Measurements from ENCODE around the gene PACS2. TPM values are rescaled to one million over a fixed set of nuclear protein-coding genes. Genes with fewer than 3 reads are reported as not detected.
"Not testable (repeated sequence)": the region's sequence is repeated elsewhere in the genome, so short reads cannot be mapped to it uniquely, and the experiment has no call there.

Gene PACS2
- total RNA-seq, 1 experiment from 2014 or later = 55.2 TPM

- intact Hi-C loops (cut with micrococcal nuclease; ENCODE audit: unreplicated experiment) (no loop called here), in situ Hi-C loops (cut with HindIII; ENCODE audit: low pct_unique_long_range_greater_than_20kb, low sequenced_read_pairs) (no loop called here)
- CTCF ChIA-PET = no interaction called here
- Histone ChIP-seq H3K27me3 (ENCODE audit: control insufficient read depth, insufficient read depth, low read length) (no peaks in the 10 kb centered on the region), H3K36me3 (ENCODE audit: control insufficient read depth, insufficient read depth, low read length) (no peaks in the 10 kb centered on the region), H3K4me1 (ENCODE audit: control insufficient read depth, insufficient read depth, low read length) (no peaks in the 10 kb centered on the region), H3K9me3 (ENCODE audit: control insufficient read depth, insufficient read depth, low read depth, low read length) (no peaks in the 10 kb centered on the region), H3K27ac (ENCODE audit: low read length) (no peak overlapping the region), H3K4me3 (ENCODE audit: low read depth in 2 of 2, low read length in 2 of 2) (no peak overlapping the region)
- no peak for ATAC-seq
- BruUV-seq (replicated peaks) = no TSS peak
- POLR2A ChIA-PET = no interaction called here
- TF ChIP-seq CTCF (IDR thresholded peaks at IDR 0.05) = no peak
- no peak for TF ChIP-seq SIN3A (IDR thresholded peaks at IDR 0.05; ENCODE audit: borderline replicate concordance, insufficient read depth, low read depth, low read length)
- TF ChIP-seq, protein P1, sequence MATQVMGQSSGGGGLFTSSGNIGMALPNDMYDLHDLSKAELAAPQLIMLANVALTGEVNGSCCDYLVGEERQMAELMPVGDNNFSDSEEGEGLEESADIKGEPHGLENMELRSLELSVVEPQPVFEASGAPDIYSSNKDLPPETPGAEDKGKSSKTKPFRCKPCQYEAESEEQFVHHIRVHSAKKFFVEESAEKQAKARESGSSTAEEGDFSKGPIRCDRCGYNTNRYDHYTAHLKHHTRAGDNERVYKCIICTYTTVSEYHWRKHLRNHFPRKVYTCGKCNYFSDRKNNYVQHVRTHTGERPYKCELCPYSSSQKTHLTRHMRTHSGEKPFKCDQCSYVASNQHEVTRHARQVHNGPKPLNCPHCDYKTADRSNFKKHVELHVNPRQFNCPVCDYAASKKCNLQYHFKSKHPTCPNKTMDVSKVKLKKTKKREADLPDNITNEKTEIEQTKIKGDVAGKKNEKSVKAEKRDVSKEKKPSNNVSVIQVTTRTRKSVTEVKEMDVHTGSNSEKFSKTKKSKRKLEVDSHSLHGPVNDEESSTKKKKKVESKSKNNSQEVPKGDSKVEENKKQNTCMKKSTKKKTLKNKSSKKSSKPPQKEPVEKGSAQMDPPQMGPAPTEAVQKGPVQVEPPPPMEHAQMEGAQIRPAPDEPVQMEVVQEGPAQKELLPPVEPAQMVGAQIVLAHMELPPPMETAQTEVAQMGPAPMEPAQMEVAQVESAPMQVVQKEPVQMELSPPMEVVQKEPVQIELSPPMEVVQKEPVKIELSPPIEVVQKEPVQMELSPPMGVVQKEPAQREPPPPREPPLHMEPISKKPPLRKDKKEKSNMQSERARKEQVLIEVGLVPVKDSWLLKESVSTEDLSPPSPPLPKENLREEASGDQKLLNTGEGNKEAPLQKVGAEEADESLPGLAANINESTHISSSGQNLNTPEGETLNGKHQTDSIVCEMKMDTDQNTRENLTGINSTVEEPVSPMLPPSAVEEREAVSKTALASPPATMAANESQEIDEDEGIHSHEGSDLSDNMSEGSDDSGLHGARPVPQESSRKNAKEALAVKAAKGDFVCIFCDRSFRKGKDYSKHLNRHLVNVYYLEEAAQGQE (IDR thresholded peaks at IDR 0.05; ENCODE audit: insufficient read depth in 1 of 2, low read depth in 2 of 2, low read length in 1 of 2) = no peak
- TF ChIP-seq TCF7L2 (IDR thresholded peaks at IDR 0.05; ENCODE audit: low read depth, low read length) = no peak
- no peak for TF ChIP-seq POLR2AphosphoS5 (IDR thresholded peaks at IDR 0.05; ENCODE audit: low read depth, low read length)
- no peak for DNase-seq (ENCODE audit: low read depth, low spot score)
Observed at GRCh38 chr14:105334383-105335230, 20.1 kb downstream of the PACS2 start.

DNA sequence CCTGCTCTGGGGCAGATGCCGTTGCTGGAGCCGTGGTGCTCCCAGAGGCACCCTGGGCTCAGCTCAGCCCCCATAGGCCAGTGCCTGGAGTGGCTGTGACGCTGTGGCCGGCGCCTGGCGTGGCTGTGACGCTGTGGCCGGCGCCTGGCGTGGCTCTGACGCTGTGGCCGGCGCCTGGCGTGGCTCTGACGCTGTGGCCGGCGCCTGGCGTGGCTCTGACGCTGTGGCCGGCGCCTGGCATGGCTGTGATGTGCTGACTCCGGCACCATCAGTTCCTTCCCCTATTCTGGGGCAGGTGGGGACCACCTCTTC, 20.6 kb downstream of the PACS2 start:
- H3K9me3 ChIP-seq (ENCODE audit: control insufficient read depth, insufficient read depth, low read depth, low read length); H3K27me3 ChIP-seq (ENCODE audit: control insufficient read depth, insufficient read depth, low read length); CTCF ChIA-PET; DNase-seq (ENCODE audit: low read depth, low spot score); H3K36me3 ChIP-seq (ENCODE audit: control insufficient read depth, insufficient read depth, low read length); BruUV-seq (replicated peaks); H3K27ac ChIP-seq (ENCODE audit: low read length); ATAC-seq; POLR2A ChIA-PET; intact Hi-C loops (cut with micrococcal nuclease; ENCODE audit: unreplicated experiment); H3K4me1 ChIP-seq (ENCODE audit: control insufficient read depth, insufficient read depth, low read length); H3K4me3 ChIP-seq (ENCODE audit: low read depth in 2 of 2, low read length in 2 of 2); in situ Hi-C loops (cut with HindIII; ENCODE audit: low pct_unique_long_range_greater_than_20kb, low sequenced_read_pairs): not testable (repeated sequence)

GRCh38 chr14:105335735-105336476, 21.4 kb downstream of the PACS2 start:
- Histone ChIP-seq H3K9me3 (ENCODE audit: control insufficient read depth, insufficient read depth, low read depth, low read length) (no peaks in the 10 kb centered on the region), H3K4me1 (ENCODE audit: control insufficient read depth, insufficient read depth, low read length) (no peaks in the 10 kb centered on the region), H3K27me3 (ENCODE audit: control insufficient read depth, insufficient read depth, low read length) (no peaks in the 10 kb centered on the region), H3K27ac (ENCODE audit: low read length) (no peak overlapping the region), H3K4me3 (ENCODE audit: low read depth in 2 of 2, low read length in 2 of 2) (no peak overlapping the region), H3K36me3 (ENCODE audit: control insufficient read depth, insufficient read depth, low read length) (no peaks in the 10 kb centered on the region)
- in situ Hi-C loops (cut with HindIII; ENCODE audit: low pct_unique_long_range_greater_than_20kb, low sequenced_read_pairs) (no loop called here), intact Hi-C loops (cut with micrococcal nuclease; ENCODE audit: unreplicated experiment) (no loop called here)
- ChIA-PET CTCF (no interaction called here), POLR2A (no interaction called here)
- TF ChIP-seq CTCF (IDR thresholded peaks at IDR 0.05) (no peak), SIN3A (IDR thresholded peaks at IDR 0.05; ENCODE audit: borderline replicate concordance, insufficient read depth, low read depth, low read length) (no peak), TCF7L2 (IDR thresholded peaks at IDR 0.05; ENCODE audit: low read depth, low read length) (no peak), POLR2AphosphoS5 (IDR thresholded peaks at IDR 0.05; ENCODE audit: low read depth, low read length) (no peak)
- TF ChIP-seq, protein P1 (IDR thresholded peaks at IDR 0.05; ENCODE audit: insufficient read depth in 1 of 2, low read depth in 2 of 2, low read length in 1 of 2) = no peak
- no peak for DNase-seq (ENCODE audit: low read depth, low spot score)
- BruUV-seq (replicated peaks) = no TSS peak
- ATAC-seq = no peak
